SK-N-SH (cell line): ENCODE results near the gene NYAP2. TPM values are rescaled to one million over a fixed set of nuclear protein-coding genes. Genes with fewer than 3 reads are reported as not detected.

Experiments
- CTCF ChIA-PET: fragments of 300-600, 350-600 bp; formaldehyde crosslinking; extraction: SDS; loops from one replicate; lab custom pipeline; 2021; lab: Yijun Ruan, JAX
- POLR2A ChIA-PET: fragments of 350-600 bp; sonication (Branson Sonifier 250); formaldehyde crosslinking; extraction: SDS; loops from one replicate; lab custom pipeline; 2020; ENCODE audit warnings: antibody characterized with exemption, inconsistent platforms; lab: Yijun Ruan, JAX
- DNase-seq: peaks from one replicate; pipeline ENCODE4 v3.0.0; 2012
- H2AFZ ChIP-seq: fragments of 200-600 bp; sonication (generic); 2 replicates; pipeline ENCODE4 v1.8.1; 2016; ENCODE audit warnings: antibody characterized with exemption, mild to moderate bottlenecking, low read depth
- H3F3A ChIP-seq: fragments of 200-600 bp; sonication (generic); replicated peaks from 2 replicates; pipeline ENCODE3; 2016; ENCODE audit warnings: antibody characterized with exemption, mild to moderate bottlenecking; ENCODE audit not compliant: insufficient read depth
- H3K27ac ChIP-seq, 2 experiments: fragments of 200-500 bp in 1 of 2; fragments of 200-600 bp in 1 of 2; sonication (Bioruptor generic) in 1 of 2; sonication (generic), shearing (Covaris generic) in 1 of 2; 2 replicates each; pipeline versions ENCODE4 v1.5.1 to v1.6.1; 2014 to 2016; ENCODE audit warnings: low read depth in 2 of 2, inconsistent platforms in 1 of 2, low read length in 1 of 2, mild to moderate bottlenecking in 1 of 2, mixed read lengths in 1 of 2
- H3K27me3 ChIP-seq: fragments of 200-600 bp; sonication (generic), shearing (Covaris generic); 2 replicates; pipeline ENCODE4 v1.6.1; 2016; ENCODE audit warnings: mixed run types; ENCODE audit not compliant: insufficient read depth
- H3K36me3 ChIP-seq, 2 experiments: fragments of 200-500 bp in 1 of 2; fragments of 200-600 bp in 1 of 2; sonication (Bioruptor generic) in 1 of 2; sonication (generic) in 1 of 2; replicated peaks in 1 of 2; 2 replicates each; pipeline versions ENCODE3 to v1.5.1; 2014 to 2016; ENCODE audit warnings: low read length in 1 of 2, mild to moderate bottlenecking in 1 of 2; ENCODE audit not compliant: insufficient read depth in 2 of 2, control insufficient read depth in 1 of 2
- H3K4me1 ChIP-seq, 2 experiments: fragments of 200-500 bp in 1 of 2; fragments of 200-600 bp in 1 of 2; sonication (Bioruptor generic) in 1 of 2; sonication (generic), shearing (Covaris generic) in 1 of 2; 2 replicates each; pipeline versions ENCODE4 v1.5.1 to v1.6.1; 2014 to 2016; ENCODE audit warnings: low read depth in 1 of 2, low read length in 1 of 2, mixed run types in 1 of 2; ENCODE audit not compliant: insufficient read depth in 2 of 2, control insufficient read depth in 1 of 2
- H3K4me2 ChIP-seq: fragments of 200-600 bp; sonication (generic), shearing (Covaris generic); 2 replicates; pipeline ENCODE4 v1.6.1; 2017; ENCODE audit warnings: mixed run types
- H3K4me3 ChIP-seq, 2 experiments: fragments of 200-500 bp in 1 of 2; fragments of 200-600 bp in 1 of 2; sonication (Bioruptor generic) in 1 of 2; sonication (generic), shearing (Covaris generic) in 1 of 2; 2 replicates each; pipeline versions ENCODE4 v1.5.1 to v1.8.1; 2014 to 2016; ENCODE audit warnings: low read depth in 2 of 2, inconsistent platforms in 1 of 2, low read length in 1 of 2, mild to moderate bottlenecking in 1 of 2, mixed read lengths in 1 of 2, moderate library complexity in 1 of 2
- H3K79me2 ChIP-seq: fragments of 200-600 bp; sonication (generic); 2 replicates; pipeline ENCODE4 v1.8.1; 2017; ENCODE audit warnings: mild to moderate bottlenecking; ENCODE audit not compliant: insufficient read depth
- H3K9ac ChIP-seq: fragments of 200-600 bp; sonication (generic); 2 replicates; pipeline ENCODE4 v1.6.1; 2017; ENCODE audit warnings: mixed run types
- H3K9me2 ChIP-seq: fragments of 200-600 bp; sonication (generic); 2 replicates; pipeline ENCODE4 v1.6.1; 2017; ENCODE audit warnings: mixed run types
- H3K9me3 ChIP-seq: fragments of 200-600 bp; sonication (generic); 2 replicates; pipeline ENCODE4 v1.6.1; 2017; ENCODE audit warnings: mixed run types, mild to moderate bottlenecking, moderate library complexity
- H4K20me1 ChIP-seq: fragments of 200-600 bp; sonication (generic); 2 replicates; pipeline ENCODE4 v1.6.1; 2017; ENCODE audit warnings: mild to moderate bottlenecking, mixed run types; ENCODE audit not compliant: insufficient read depth
- EP300 ChIP-seq, 2 experiments: IDR thresholded peaks; 2 replicates each; pipeline versions ENCODE4 v1.4.0 to v1.6.1; 2012; ENCODE audit warnings: borderline replicate concordance in 1 of 2, low read depth in 1 of 2, low read length in 1 of 2
- FOSL2 ChIP-seq: IDR thresholded peaks from 2 replicates; pipeline ENCODE4 v1.4.0; 2012; ENCODE audit warnings: low read depth, mild to moderate bottlenecking, moderate library complexity, borderline replicate concordance
- FOXM1 ChIP-seq: IDR thresholded peaks from 2 replicates; pipeline ENCODE4 v1.4.0; 2012; ENCODE audit warnings: low read depth, mild to moderate bottlenecking
- GATA2 ChIP-seq: sonication (generic); formaldehyde crosslinking; IDR thresholded peaks from 2 replicates; pipeline ENCODE4 v1.5.0; 2020; ENCODE audit warnings: mild to moderate bottlenecking, missing genetic modification reagents
- IRF3 ChIP-seq: fragments of 150-350 bp; IDR thresholded peaks from 2 replicates; pipeline ENCODE4 v1.6.1; 2016; ENCODE audit warnings: mild to moderate bottlenecking, low read depth, low read length
- JUND ChIP-seq: IDR thresholded peaks from 2 replicates; pipeline ENCODE4 v1.4.0; 2012
- MAX ChIP-seq: IDR thresholded peaks from 2 replicates; pipeline ENCODE4 v1.4.0; 2012; ENCODE audit warnings: low read depth
- MEF2A ChIP-seq: IDR thresholded peaks from 2 replicates; pipeline ENCODE4 v1.4.0; 2012; ENCODE audit warnings: low read depth, borderline replicate concordance
- MXI1 ChIP-seq: IDR thresholded peaks from 2 replicates; pipeline ENCODE4 v1.6.1; 2012; ENCODE audit warnings: mild to moderate bottlenecking, low read depth, low read length, improper control_type of control experiment
- NFIC ChIP-seq: IDR thresholded peaks from 2 replicates; pipeline ENCODE4 v1.4.0; 2012; ENCODE audit warnings: borderline replicate concordance
- PBX3 ChIP-seq: IDR thresholded peaks from 2 replicates; pipeline ENCODE4; 2012
- POLR2AphosphoS5 ChIP-seq: IDR thresholded peaks from 2 replicates; pipeline ENCODE4 v1.6.1; 2012; ENCODE audit warnings: low read depth, low read length
- RXRA ChIP-seq: IDR thresholded peaks from 2 replicates; pipeline ENCODE4 v1.4.0; 2012; ENCODE audit warnings: low read depth, mild to moderate bottlenecking, borderline replicate concordance
- SIN3A ChIP-seq: IDR thresholded peaks from 2 replicates; pipeline ENCODE4 v1.6.1; 2012; ENCODE audit warnings: low read depth, mild to moderate bottlenecking, low read length, moderate library complexity, borderline replicate concordance
- SMC3 ChIP-seq: IDR thresholded peaks from 2 replicates; pipeline ENCODE4 v1.6.1; 2012; ENCODE audit warnings: low read depth, low read length, improper control_type of control experiment
- TCF12 ChIP-seq: IDR thresholded peaks from 2 replicates; pipeline ENCODE4 v1.4.0; 2012
- TEAD4 ChIP-seq: IDR thresholded peaks from 2 replicates; pipeline ENCODE4 v1.4.0; 2012; ENCODE audit warnings: mild to moderate bottlenecking, borderline replicate concordance; ENCODE audit not compliant: insufficient read depth
- USF2 ChIP-seq: fragments of 150-350 bp; IDR thresholded peaks from 2 replicates; pipeline ENCODE4 v1.6.1; 2017; ENCODE audit warnings: antibody characterized with exemption, low read length, low read depth, borderline replicate concordance
- ZBTB33 ChIP-seq: IDR thresholded peaks from 2 replicates; pipeline ENCODE4 v1.4.0; 2012; ENCODE audit warnings: low read depth, borderline replicate concordance
- WGBS: methylation state at CpG from one replicate; pipeline ENCODE4 v1.1.6; 2017; ENCODE audit warnings: low lambda C conversion rate; 5-methylcytosine and 5-hydroxymethylcytosine counted together
- polyA plus RNA-seq, 3 experiments: library from polyadenylated mRNA; depleted of rRNA; stranded (reverse); fragments of >200 nt; gene quantifications; 2 replicates each; pipeline ENCODE4 v1.2.3, GENCODE V29; 2012

Gene NYAP2
- polyA plus RNA-seq, 1 of the 3 experiments (the other 2 are of a cell fraction) = not detected

GRCh38 chr2:225543626-225544025, 144.1 kb downstream of the NYAP2 start:
- Histone ChIP-seq H2AFZ (no peak overlapping the region), H3K9me3 (no peaks in the 10 kb centered on the region), H3K36me3 (no peaks in the 10 kb centered on the region), H3K4me1 (no peaks in the 10 kb centered on the region; a peak in 1 of 4 replicates), H3K9ac (no peak overlapping the region), H3F3A (no peaks in the 10 kb centered on the region), H4K20me1 (no peaks in the 10 kb centered on the region), H3K27me3 (no peaks in the 10 kb centered on the region), H3K4me3 (no peak overlapping the region), H3K4me2 (no peak overlapping the region), H3K9me2 (no peaks in the 10 kb centered on the region), H3K27ac (no peak overlapping the region), H3K79me2 (no peaks in the 10 kb centered on the region)
- WGBS = 67% methylated on average over 2 of the region's 2 CpGs
- ChIA-PET CTCF (no interaction called here), POLR2A (no interaction called here)
- DNase-seq = no peak
- TF ChIP-seq IRF3 = no peak
- no peak for TF ChIP-seq JUND
- TF ChIP-seq RXRA = no peak
- TF ChIP-seq MAX = no peak
- TF ChIP-seq PBX3 = no peak
- no peak for TF ChIP-seq TCF12
- no peak for TF ChIP-seq EP300 (IDR thresholded peaks at IDR 0.05; ENCODE audit: borderline replicate concordance in 1 of 2, low read depth in 1 of 2, low read length in 1 of 2)
- no peak for TF ChIP-seq ZBTB33
- no peak for TF ChIP-seq NFIC
- TF ChIP-seq MXI1 = no peak
- TF ChIP-seq MEF2A = no peak
- TF ChIP-seq USF2 = no peak
- TF ChIP-seq TEAD4 = no peak
- TF ChIP-seq POLR2AphosphoS5 = no peak
- TF ChIP-seq SMC3 = no peak
- no peak for TF ChIP-seq SIN3A
- no peak for TF ChIP-seq FOSL2
- TF ChIP-seq GATA2 (CRISPR knock-in tag) = no peak
- TF ChIP-seq FOXM1 = no peak
